SK-N-SH treated with all-trans-retinoic acid at 6 μM for 48 hours (cell line): ENCODE measurements around the gene NR2C1.

Experiments used
- ATAC-seq: fragments of 200-7000 bp; cut with Tn5 transposase; 3 replicates; pipeline ENCODE4 v1.9.1; 2020; ENCODE audit warnings: mild to moderate bottlenecking, moderate library complexity
- ARNTL ChIP-seq: fragments of 450-650 bp; formaldehyde crosslinking; IDR thresholded peaks from 2 replicates; pipeline ENCODE4 v1.5.0; 2020; ENCODE audit warnings: low read depth, mild to moderate bottlenecking, moderate library complexity, borderline replicate concordance
- BACH2 ChIP-seq: fragments of 250-450 bp; sonication (Bioruptor Pico); IDR thresholded peaks from 2 replicates; pipeline ENCODE4 v1.9.0; 2021; ENCODE audit warnings: mild to moderate bottlenecking, borderline replicate concordance
- CREB5 ChIP-seq: fragments of 250-450 bp; sonication (Bioruptor Pico); IDR thresholded peaks from 2 replicates; pipeline ENCODE4 v1.5.1; 2020; ENCODE audit warnings: low read depth, mild to moderate bottlenecking, moderate library complexity
- CSDC2 ChIP-seq: fragments of 250-450 bp; sonication (Bioruptor Pico); IDR thresholded peaks from 2 replicates; pipeline ENCODE4 v1.5.0; 2020; ENCODE audit warnings: mild to moderate bottlenecking, moderate library complexity
- CSRNP3 ChIP-seq: fragments of 250-450 bp; sonication (Bioruptor Pico); IDR thresholded peaks from 2 replicates; pipeline ENCODE4 v1.5.1; 2021; ENCODE audit warnings: mild to moderate bottlenecking, moderate library complexity
- ESRRG ChIP-seq: fragments of 250-450 bp; sonication (Bioruptor Pico); IDR thresholded peaks from 2 replicates; pipeline ENCODE4 v1.6.1; 2021; ENCODE audit warnings: mild to moderate bottlenecking
- GLIS3 ChIP-seq: fragments of 250-450 bp; sonication (Bioruptor Pico); IDR thresholded peaks from 2 replicates; pipeline ENCODE4 v1.5.0; 2020; ENCODE audit warnings: mild to moderate bottlenecking, moderate library complexity
- ISL1 ChIP-seq: fragments of 250-450 bp; sonication (Bioruptor Pico); IDR thresholded peaks from 2 replicates; pipeline ENCODE4 v2.1.2; 2022; ENCODE audit warnings: mild to moderate bottlenecking, moderate library complexity
- OSR1 ChIP-seq: fragments of 250-450 bp; sonication (Bioruptor Pico); IDR thresholded peaks from 2 replicates; pipeline ENCODE4 v1.8.0; 2022; ENCODE audit warnings: moderate library complexity, mild to moderate bottlenecking, inconsistent platforms
- PATZ1 ChIP-seq: fragments of 250-450 bp; sonication (Bioruptor Pico); IDR thresholded peaks from 2 replicates; pipeline ENCODE4 v1.8.0; 2020; ENCODE audit warnings: mild to moderate bottlenecking, moderate library complexity, borderline replicate concordance
- PPARA ChIP-seq: fragments of 250-450 bp; sonication (Bioruptor Pico); IDR thresholded peaks from 2 replicates; pipeline ENCODE4 v1.5.0; 2020; ENCODE audit warnings: mild to moderate bottlenecking, borderline replicate concordance
- RARB ChIP-seq: fragments of 250-450 bp; sonication (Bioruptor Pico); IDR thresholded peaks from 2 replicates; pipeline ENCODE4 v1.8.0; 2021; ENCODE audit warnings: mild to moderate bottlenecking, moderate library complexity
- SNAI2 ChIP-seq: fragments of 250-450 bp; sonication (Bioruptor Pico); IDR thresholded peaks from 2 replicates; pipeline ENCODE4 v1.5.0; 2020; ENCODE audit warnings: mild to moderate bottlenecking, moderate library complexity
- TCF4 ChIP-seq: fragments of 250-450 bp; sonication (Bioruptor Pico); IDR thresholded peaks from 2 replicates; pipeline ENCODE4 v1.8.0; 2021; ENCODE audit warnings: mild to moderate bottlenecking, moderate library complexity, borderline replicate concordance
- TOX ChIP-seq: fragments of 250-450 bp; sonication (Bioruptor Pico); IDR thresholded peaks from 2 replicates; pipeline ENCODE4 v1.8.0; 2021; ENCODE audit warnings: mild to moderate bottlenecking, moderate library complexity, borderline replicate concordance
- ZC3H10 ChIP-seq: fragments of 250-450 bp; sonication (Bioruptor Pico); IDR thresholded peaks from 2 replicates; pipeline ENCODE4 v1.5.1; 2021; ENCODE audit warnings: mild to moderate bottlenecking, moderate library complexity
- ZFP3 ChIP-seq: fragments of 250-450 bp; sonication (Bioruptor Pico); IDR thresholded peaks from 2 replicates; pipeline ENCODE4 v1.5.0; 2020; ENCODE audit warnings: mild to moderate bottlenecking, moderate library complexity
- ZFP30 ChIP-seq: fragments of 450-650 bp; formaldehyde crosslinking; IDR thresholded peaks from 2 replicates; pipeline ENCODE4 v1.5.0; 2022; ENCODE audit warnings: mild to moderate bottlenecking, moderate library complexity
- ZNF565 ChIP-seq: fragments of 450-650 bp; formaldehyde crosslinking; conservative IDR thresholded peaks from 2 replicates; pipeline ENCODE4 v1.5.0; 2020; ENCODE audit warnings: low read depth, mild to moderate bottlenecking, moderate library complexity
- ZNF70 ChIP-seq: fragments of 450-650 bp; formaldehyde crosslinking; IDR thresholded peaks from 2 replicates; pipeline ENCODE4 v1.5.0; 2020; ENCODE audit warnings: mild to moderate bottlenecking, moderate library complexity
- ZNF8 ChIP-seq: fragments of 450-650 bp; formaldehyde crosslinking; IDR thresholded peaks from 2 replicates; pipeline ENCODE4 v1.5.0; 2020; ENCODE audit warnings: mild to moderate bottlenecking, moderate library complexity
- TF ChIP-seq, protein P1 (sequence below): fragments of 250-450 bp; sonication (Bioruptor Pico); IDR thresholded peaks from 2 replicates; pipeline ENCODE4 v1.8.0; 2021; ENCODE audit warnings: low read depth, mild to moderate bottlenecking, moderate library complexity, borderline replicate concordance
- TF ChIP-seq, protein P2 (sequence below): fragments of 250-450 bp; sonication (Bioruptor Pico); IDR thresholded peaks from 2 replicates; pipeline ENCODE4 v1.5.0; 2020; ENCODE audit warnings: mild to moderate bottlenecking, moderate library complexity

NR2C1 gene

GRCh38 chr12:95037906-95038305 is 35.5 kb downstream of the NR2C1 start:
- no peak for ATAC-seq
- TF ChIP-seq SNAI2 (CRISPR knock-in tag) (no peak), ZFP30 (CRISPR knock-in tag) (no peak), CSRNP3 (CRISPR knock-in tag) (no peak), CSDC2 (CRISPR knock-in tag) (no peak), ZC3H10 (CRISPR knock-in tag) (no peak), BACH2 (CRISPR knock-in tag) (no peak), ZFP3 (CRISPR knock-in tag) (no peak), GLIS3 (CRISPR knock-in tag) (no peak), ZNF8 (no peak), RARB (CRISPR knock-in tag) (no peak), ISL1 (CRISPR knock-in tag) (no peak), CREB5 (no peak), ZNF70 (no peak), TCF4 (CRISPR knock-in tag) (no peak), OSR1 (CRISPR knock-in tag) (no peak), ZNF565 (CRISPR knock-in tag) (no peak), PPARA (no peak)
- TF ChIP-seq, protein P1, sequence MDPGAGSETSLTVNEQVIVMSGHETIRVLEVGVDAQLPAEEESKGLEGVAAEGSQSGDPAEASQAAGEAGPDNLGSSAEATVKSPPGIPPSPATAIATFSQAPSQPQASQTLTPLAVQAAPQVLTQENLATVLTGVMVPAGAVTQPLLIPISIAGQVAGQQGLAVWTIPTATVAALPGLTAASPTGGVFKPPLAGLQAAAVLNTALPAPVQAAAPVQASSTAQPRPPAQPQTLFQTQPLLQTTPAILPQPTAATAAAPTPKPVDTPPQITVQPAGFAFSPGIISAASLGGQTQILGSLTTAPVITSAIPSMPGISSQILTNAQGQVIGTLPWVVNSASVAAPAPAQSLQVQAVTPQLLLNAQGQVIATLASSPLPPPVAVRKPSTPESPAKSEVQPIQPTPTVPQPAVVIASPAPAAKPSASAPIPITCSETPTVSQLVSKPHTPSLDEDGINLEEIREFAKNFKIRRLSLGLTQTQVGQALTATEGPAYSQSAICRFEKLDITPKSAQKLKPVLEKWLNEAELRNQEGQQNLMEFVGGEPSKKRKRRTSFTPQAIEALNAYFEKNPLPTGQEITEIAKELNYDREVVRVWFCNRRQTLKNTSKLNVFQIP (CRISPR knock-in tag): no peak

GRCh38 chr12:95034750-95035149 is 38.7 kb downstream of the NR2C1 start:
- TF ChIP-seq TOX (CRISPR knock-in tag) (no peak), ZC3H10 (CRISPR knock-in tag) (no peak), SNAI2 (CRISPR knock-in tag) (no peak), ARNTL (no peak), ISL1 (CRISPR knock-in tag) (no peak), RARB (CRISPR knock-in tag) (no peak), CSRNP3 (CRISPR knock-in tag) (no peak), ESRRG (no peak), TCF4 (CRISPR knock-in tag) (no peak), ZNF565 (CRISPR knock-in tag) (no peak), PPARA (no peak), OSR1 (CRISPR knock-in tag) (no peak), PATZ1 (CRISPR knock-in tag) (no peak), ZNF70 (no peak), CSDC2 (CRISPR knock-in tag) (no peak), GLIS3 (CRISPR knock-in tag) (no peak), ZFP3 (CRISPR knock-in tag) (no peak), CREB5 (no peak)
- TF ChIP-seq, protein P1 (CRISPR knock-in tag): no peak
- TF ChIP-seq, protein P2, sequence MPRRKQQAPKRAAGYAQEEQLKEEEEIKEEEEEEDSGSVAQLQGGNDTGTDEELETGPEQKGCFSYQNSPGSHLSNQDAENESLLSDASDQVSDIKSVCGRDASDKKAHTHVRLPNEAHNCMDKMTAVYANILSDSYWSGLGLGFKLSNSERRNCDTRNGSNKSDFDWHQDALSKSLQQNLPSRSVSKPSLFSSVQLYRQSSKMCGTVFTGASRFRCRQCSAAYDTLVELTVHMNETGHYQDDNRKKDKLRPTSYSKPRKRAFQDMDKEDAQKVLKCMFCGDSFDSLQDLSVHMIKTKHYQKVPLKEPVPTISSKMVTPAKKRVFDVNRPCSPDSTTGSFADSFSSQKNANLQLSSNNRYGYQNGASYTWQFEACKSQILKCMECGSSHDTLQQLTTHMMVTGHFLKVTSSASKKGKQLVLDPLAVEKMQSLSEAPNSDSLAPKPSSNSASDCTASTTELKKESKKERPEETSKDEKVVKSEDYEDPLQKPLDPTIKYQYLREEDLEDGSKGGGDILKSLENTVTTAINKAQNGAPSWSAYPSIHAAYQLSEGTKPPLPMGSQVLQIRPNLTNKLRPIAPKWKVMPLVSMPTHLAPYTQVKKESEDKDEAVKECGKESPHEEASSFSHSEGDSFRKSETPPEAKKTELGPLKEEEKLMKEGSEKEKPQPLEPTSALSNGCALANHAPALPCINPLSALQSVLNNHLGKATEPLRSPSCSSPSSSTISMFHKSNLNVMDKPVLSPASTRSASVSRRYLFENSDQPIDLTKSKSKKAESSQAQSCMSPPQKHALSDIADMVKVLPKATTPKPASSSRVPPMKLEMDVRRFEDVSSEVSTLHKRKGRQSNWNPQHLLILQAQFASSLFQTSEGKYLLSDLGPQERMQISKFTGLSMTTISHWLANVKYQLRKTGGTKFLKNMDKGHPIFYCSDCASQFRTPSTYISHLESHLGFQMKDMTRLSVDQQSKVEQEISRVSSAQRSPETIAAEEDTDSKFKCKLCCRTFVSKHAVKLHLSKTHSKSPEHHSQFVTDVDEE (CRISPR knock-in tag): no peak
- TF ChIP-seq, all 23 proteins: peak for 0
- ATAC-seq: no peak
